Stimulated activated CD4-positive, alpha-beta T cell treated with anti-CD3 and anti-CD28 coated beads, Interleukin-4, amount 100 ng/mL, for 4 hours (primary cell): Measurements from ENCODE around the gene WDR88.
"Not testable (repeated sequence)": the region's sequence is repeated elsewhere in the genome, so short reads cannot be mapped to it uniquely, and the experiment has no call there.

Source experiments
- DNase-seq, 2 experiments: peaks; one replicate each; pipeline ENCODE4 v3.0.0-alpha.2; 2020

Gene WDR88

GRCh38 chr19:33129901-33130300 is 2.0 kb upstream of the WDR88 start:
- no peak for DNase-seq

GRCh38 chr19:33130433-33130832 is 1.5 kb upstream of the WDR88 start:
- DNase-seq = no peak

GRCh38 chr19:33132425-33132824 is 511 bp downstream of the WDR88 start:
- DNase-seq = no peak

DNA sequence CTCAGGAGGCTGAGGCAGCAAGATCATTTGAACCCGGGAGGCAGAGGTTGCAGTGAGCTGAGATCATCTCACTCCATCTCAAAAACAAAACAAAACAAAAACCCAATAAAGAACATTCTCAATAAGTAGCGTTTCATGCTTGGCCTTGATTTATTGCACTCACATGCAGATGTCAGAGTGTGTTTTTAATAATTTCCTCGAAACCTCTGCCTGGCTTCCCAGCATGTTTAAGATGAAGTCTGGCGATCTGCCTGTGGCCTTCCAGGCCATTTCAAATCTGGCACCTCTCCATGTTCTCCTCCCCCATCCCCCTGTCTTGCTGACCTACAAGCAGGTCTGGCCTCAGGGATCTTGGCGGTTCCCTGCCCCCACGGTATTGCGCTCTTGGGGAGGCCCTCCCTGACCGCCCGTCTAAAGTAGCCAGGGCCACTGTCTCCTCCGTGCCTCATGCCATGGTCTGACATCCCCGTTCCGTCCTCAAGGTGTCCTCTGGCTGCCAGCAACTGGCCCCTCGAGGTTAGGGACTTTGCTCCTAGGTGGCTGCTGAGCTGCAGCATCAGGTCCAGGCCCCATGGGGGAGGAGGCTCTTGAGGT is 1.6 kb downstream of the WDR88 start:
- DNase-seq = no peak

- DNase-seq = peak; percentile 56 to 73
Observed at GRCh38 chr19:33134571-33135041, 2.7 kb downstream of the WDR88 start.

- no peak for DNase-seq
Observed at GRCh38 chr19:33139165-33139564, 7.3 kb downstream of the WDR88 start.

DNA sequence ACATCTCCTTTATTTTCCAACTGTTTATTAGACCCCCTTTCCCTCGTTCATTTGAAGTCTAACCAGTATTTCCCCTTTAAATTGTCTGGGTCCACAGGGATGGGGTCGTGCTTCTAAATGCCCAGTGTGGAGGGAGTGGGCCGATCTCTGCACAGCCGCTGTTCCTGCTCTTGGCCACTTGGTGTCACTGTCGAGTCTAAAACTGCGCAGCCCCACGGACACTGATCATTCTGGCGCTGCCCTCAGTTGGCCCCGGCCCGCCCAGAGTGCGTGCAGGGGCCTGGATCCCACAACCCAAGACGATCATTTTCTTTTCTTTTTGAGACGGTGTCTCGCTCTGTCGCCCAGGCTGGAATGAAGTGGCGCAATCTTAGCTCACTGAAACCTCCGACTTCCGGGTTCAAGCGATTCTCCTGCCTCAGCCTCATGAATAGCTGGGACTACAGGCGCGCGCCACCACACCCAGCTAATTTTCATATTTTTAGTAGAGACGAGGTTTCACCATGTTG is 12.0 kb downstream of the WDR88 start:
- DNase-seq = peak; percentile 42 to 50

- DNase-seq = no peak
Observed at GRCh38 chr19:33146209-33146608, 14.3 kb downstream of the WDR88 start.

DNA sequence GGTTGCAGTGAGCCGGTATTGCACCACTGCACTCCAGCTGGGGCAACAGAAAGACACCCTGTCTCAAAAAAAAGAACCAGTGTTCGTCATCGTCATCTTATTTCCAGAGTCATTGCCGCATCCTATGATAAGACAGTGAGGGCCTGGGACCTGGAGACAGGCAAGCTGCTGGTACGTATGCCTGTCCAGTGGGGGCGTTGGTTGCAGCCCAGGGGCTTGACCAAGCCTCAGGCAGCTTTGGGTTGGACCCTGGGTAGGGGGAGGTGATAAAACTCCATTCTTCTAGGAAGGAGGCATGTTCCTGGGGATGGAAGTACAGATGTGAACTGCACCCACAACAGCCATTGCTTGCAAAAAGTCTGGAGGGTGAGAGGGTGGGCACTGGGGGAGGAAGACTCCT is 15.6 kb downstream of the WDR88 start:
- no peak for DNase-seq

DNA sequence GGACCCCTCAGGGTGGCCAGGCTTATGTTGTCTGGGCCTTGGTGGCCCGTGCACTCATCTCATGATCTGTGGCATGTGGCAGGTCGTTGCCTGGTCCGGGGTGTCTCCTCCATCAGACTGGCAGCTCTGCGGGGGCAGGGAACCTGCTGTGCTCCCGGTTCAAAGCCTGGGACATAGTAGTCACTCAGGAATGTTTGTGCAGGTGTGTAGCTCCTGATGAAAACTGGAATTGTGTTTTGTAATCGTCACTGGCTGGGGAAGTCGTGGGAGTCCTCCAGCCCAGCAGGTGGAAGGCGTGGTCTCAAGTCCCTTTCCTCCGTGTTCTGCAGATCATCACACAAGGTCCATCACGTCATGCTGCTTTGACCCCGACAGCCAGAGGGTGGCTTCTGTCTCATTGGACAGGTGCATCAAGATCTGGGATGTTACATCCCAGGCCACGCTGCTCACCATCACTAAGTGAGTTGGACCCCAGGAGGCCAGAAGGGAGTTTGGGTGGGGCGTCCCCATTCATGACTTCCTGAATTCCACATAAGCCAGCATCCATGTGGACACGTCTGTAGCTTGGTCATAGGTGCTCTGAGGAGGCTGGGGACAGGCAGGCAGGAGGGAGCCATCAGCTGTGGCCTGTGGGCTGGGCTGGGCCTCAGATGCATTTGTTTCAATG is 19.1 kb downstream of the WDR88 start:
- no peak for DNase-seq

GRCh38 chr19:33152176-33152575 is 20.3 kb downstream of the WDR88 start:
- DNase-seq = no peak

DNA sequence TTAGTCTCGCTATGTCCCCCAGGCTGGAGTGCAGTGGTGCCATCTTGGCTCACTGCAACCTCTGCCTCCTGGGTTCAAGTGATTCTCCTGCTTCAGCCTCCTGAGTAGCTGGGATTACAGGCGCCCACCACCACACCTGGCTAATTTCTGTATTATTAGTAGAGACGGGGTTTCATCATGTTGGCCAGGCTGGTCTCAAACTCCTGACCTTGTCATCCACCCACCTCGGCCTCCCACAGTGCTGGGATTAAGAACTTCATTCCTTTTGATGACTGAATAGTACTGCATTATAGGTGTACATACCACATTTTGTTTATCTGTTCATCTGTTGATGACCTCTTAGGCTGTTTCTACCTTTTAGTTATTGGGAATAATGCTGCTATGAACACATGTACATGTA is 20.7 kb downstream of the WDR88 start:
- not testable (repeated sequence) for DNase-seq

GRCh38 chr19:33154313-33154712 is 22.4 kb downstream of the WDR88 start:
- not testable (repeated sequence) for DNase-seq

- no peak for DNase-seq
Observed at GRCh38 chr19:33156334-33156733, 24.4 kb downstream of the WDR88 start.

DNA sequence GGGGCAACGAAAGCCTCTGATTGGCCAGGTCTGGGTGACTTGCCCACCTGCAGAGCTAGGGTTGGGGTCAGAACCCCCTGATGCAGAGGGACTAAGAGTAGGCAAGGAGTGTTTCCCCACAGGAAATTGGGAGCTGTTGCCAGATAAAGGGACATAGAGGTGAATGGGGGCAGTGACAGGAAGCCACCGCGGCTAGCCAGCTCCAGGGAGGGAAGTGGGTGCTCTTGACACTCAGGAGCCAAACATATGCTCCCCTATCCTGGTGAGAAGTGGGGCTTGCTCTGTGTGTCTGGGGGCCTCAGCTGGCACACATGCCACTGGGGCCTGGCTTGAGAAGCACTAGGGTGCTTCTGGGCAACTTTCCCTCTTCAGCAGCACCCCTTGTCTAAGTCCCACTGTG is 26.0 kb downstream of the WDR88 start:
- no peak for DNase-seq

DNA sequence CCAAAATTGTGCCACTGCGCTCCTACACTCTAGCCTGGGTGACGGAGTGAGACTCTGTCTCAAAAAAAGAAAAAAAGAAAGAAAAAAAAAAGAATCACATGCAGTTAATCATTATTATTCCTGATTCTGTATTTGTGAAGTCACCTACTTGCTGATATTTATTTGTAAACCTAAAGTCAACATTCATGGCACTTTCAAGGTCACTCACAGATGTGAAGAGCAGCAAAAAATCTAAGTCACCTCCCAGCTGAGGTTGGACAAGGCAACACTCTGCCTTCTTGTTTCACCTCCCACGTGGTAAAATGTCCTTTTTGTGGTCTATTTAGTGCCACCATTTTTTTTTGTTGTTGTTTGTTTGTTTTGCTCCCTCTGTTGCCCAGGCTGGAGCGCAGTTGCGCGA is 26.5 kb downstream of the WDR88 start:
- DNase-seq = no peak

DNA sequence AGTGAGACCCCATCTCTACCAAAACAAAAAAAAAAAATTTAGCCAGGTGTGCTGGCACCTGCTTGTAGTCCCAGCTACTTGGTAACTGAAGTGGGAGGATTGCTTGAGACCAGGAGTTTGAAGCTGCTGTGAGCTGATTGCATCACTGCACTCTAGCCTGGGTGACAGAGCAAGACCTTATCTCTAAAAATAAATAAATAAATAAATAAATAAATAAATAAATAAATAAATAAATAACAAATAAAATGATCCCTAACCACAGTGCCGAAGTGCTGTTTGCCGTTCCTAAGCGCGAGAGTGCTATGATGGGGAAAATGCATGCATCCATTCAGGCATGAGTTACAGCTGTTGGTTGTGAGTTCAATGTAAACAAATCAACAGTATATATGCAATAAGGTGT is 27.2 kb downstream of the WDR88 start:
- no peak for DNase-seq

DNA sequence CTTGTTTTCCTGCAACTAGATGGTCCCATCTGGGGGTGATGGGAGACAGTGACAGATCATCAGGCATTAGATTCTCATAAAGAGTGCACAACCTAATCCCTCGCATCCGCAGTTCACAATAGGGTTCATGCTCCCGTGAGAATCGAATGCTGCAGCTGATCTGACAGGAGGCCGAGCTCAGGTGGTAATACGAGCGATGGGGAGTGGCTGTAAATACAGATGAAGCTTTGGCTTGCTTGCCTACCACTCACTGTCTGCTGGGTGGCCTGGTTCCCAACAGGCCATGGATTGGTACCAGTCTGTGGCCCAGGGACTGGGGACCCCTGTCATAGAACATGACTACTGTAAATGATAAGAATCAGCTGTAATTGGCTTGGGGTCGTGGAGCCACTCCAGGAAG is 28.0 kb downstream of the WDR88 start:
- DNase-seq = no peak

GRCh38 chr19:33161201-33161600 is 29.3 kb downstream of the WDR88 start:
- no peak for DNase-seq

DNA sequence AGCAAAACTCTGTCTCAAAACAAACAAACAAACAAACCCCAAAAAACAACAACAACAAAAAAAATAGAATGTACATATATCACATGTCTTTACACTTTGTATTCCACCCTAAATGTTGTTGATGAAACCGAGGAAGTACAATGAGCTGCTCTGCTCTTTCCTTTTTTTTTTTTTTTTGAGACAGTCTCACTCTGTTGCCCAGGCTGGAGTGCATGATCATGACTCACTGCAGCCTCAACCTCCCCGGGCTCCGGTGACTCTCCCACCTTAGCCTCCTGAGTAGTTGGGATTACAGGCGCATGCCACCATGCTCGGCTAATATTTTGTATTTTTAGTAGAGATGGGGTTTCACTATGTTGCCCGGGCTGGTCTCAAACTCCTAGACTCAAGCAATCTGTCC is 31.6 kb downstream of the WDR88 start:
- DNase-seq = no peak

DNA sequence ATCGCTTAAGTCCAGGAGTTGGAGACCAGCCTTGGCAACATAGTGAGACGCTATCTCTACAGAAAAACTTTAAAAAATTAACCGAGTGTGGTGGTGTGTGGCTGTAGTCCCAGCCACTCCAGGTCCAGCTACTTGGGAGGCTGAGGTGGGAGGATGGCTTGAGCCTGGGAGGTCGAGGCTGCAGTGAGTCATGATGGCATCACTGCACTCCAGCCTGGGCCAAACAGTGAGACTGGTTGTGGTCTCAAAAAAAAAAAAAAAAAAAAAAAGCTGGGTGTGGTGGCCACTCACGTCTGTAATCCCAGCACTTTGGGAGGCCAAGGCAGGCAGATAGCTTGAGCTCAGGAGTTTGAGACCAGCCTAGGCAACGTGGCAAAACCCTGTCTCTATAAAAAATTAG is 34.1 kb downstream of the WDR88 start:
- DNase-seq = not testable (repeated sequence)

- DNase-seq = no peak
Observed at GRCh38 chr19:33167438-33167837, 35.5 kb downstream of the WDR88 start.

DNA sequence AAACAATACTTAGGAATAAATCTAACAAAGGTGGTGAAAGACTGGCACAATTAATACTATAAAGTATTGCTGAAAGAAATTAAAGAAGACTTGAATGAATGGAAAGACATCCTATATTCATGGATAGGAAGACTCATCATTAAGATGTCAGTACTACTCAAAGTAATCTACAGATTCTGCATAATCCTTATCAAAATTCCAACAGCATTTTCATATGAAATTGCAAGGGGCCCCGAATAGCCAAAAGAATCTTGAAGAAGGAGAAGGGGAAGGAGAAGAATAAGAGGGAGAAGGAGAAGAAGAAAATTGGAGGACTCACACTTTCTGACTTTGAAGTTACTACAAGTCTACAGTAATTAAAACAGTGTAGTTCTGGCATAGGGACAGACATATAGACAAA is 36.6 kb downstream of the WDR88 start:
- DNase-seq = no peak

DNA sequence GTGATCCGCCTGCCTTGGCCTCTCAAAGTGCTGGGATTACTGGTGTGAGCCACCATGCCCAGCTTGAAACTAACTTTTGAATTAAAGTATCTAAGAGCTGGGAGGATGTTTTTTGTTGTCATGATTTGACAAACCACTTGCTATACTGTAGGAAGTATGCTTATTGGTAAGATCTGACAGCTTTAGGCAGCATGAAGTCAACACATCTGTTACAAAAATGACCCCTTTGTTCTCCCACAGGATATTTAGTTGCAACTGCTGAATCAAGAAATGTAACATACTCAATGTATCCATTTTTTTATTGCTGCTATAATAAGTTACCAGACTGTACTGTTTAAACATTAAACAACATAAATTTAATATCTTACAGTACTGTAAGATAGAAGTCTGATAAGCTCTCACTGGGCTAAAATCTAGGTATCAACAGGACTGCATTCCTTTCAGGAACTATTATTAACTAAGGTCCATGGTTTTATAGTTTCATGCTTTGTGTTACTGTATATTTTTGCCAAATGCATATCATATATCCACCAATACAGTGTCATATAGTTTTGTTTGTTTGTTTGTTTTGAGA is 39.4 kb downstream of the WDR88 start:
- no peak for DNase-seq
